Duodenal mucosa (tissue), 2 donors: ENCODE data around the gene STAT1.
A peak's percentile ranks its signal among the peaks of the same experiment; 100 is the strongest.

Source experiments
- H3K27ac ChIP-seq: one replicate; pipeline ENCODE4 v1.7.0; 2013; ENCODE audit warnings: low read depth, low read length
- H3K27me3 ChIP-seq, 2 donors: one replicate each; pipeline ENCODE4 v1.7.0; 2013; ENCODE audit warnings: low read length in 2 of 2, control low read depth in 1 of 2; ENCODE audit not compliant: insufficient read depth in 2 of 2, control insufficient read depth in 1 of 2
- H3K36me3 ChIP-seq, 2 donors: one replicate each; pipeline ENCODE4 v1.7.0; 2013; ENCODE audit warnings: low read length in 2 of 2, control low read depth in 1 of 2; ENCODE audit not compliant: insufficient read depth in 2 of 2, control insufficient read depth in 1 of 2
- H3K4me1 ChIP-seq, 2 donors: one replicate each; pipeline ENCODE4 v1.7.0; 2013; ENCODE audit warnings: low read length in 2 of 2, control low read depth in 1 of 2; ENCODE audit not compliant: insufficient read depth in 2 of 2, control insufficient read depth in 1 of 2
- H3K4me3 ChIP-seq, 2 donors: one replicate each; pipeline ENCODE4 v1.7.0; 2013; ENCODE audit warnings: low read length in 2 of 2, low read depth in 1 of 2
- H3K9ac ChIP-seq, 2 donors: one replicate each; pipeline ENCODE4 v1.7.0; 2013; ENCODE audit warnings: low read length in 2 of 2, low read depth in 1 of 2
- H3K9me3 ChIP-seq, 2 donors: one replicate each; pipeline ENCODE4 v1.7.0; 2013; ENCODE audit warnings: low read length in 2 of 2, control low read depth in 1 of 2; ENCODE audit not compliant: control insufficient read depth in 1 of 2

Gene STAT1

DNA sequence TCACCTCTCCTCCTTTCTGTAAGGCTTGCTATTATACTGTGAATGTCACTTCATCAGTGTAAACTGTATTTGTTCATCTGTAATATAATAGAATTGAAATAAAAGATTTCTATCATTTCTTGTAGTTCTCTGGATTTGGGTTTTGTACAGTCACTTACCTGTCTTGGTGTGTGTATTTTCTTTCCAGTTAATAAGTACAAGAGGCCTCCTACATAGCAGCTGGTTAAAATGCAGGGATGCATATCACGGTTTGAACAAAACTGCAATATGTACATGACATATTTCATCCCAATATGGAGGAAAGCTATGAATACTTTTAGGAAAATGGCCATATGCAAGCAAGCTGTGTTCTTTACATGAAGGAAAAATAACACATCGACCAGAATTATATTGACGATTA lies 5.4 kb upstream of the STAT1 start:
- Histone ChIP-seq H3K4me1 (peaks cover 17 to 35% of the 10 kb centered on the region in 2 donors), H3K9me3 (no peaks in the 10 kb centered on the region), H3K27me3 (no peaks in the 10 kb centered on the region), H3K36me3 (no peaks in the 10 kb centered on the region), H3K4me3 (no peak overlapping the region), H3K9ac (no peak overlapping the region), H3K27ac (no peak overlapping the region)

DNA sequence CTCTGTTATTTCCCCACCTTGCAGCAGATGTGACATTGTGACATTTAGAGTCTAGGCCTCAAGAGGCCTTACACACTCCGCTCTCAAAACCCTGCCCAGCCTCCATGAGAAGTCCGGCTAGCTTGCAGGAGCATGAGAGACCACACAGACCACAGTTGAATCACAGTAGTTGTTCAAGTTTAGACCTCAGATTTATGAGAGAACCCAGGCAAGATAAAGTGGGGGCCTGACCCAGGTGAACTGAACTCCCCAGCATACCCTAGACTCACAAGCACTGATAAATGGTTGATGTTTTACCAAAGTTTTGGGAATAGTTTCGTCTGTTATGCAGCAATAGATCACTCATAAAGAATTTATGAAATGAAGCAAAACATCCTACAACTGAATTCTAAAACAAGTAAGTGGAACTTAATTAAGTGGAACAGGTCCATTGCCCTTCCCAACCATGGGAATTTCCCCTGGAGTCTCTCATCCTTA lies 4.7 kb upstream of the STAT1 start:
- Histone ChIP-seq H3K9ac (no peak overlapping the region), H3K4me1 (peaks cover 18 to 36% of the 10 kb centered on the region in 2 donors), H3K27ac (no peak overlapping the region), H3K36me3 (no peaks in the 10 kb centered on the region), H3K9me3 (no peaks in the 10 kb centered on the region), H3K27me3 (no peaks in the 10 kb centered on the region), H3K4me3 (peak overlapping the region in 1 of 2 donors; percentile 53)

DNA sequence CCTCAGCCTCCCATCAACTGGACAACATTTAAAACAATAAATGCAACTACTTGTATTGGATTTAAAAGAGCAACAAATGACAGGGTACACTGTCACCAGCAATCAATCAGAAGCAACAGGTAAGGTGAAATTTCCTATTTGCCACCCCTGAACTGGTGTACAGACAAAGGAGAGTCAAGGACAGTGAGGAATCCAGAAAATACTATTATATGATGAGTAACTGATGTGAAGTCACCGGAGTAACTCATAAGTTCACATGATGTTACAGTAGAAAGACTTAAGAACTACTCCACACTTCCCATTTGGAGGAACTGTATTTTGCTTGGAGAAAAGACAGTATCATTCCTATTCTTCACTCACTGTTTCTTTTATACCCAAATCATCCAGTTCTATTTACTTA lies 4.1 kb upstream of the STAT1 start:
- Histone ChIP-seq H3K9me3 (no peaks in the 10 kb centered on the region), H3K27ac (no peak overlapping the region), H3K36me3 (no peaks in the 10 kb centered on the region), H3K27me3 (no peaks in the 10 kb centered on the region), H3K4me1 (peaks cover 18 to 33% of the 10 kb centered on the region in 2 donors), H3K9ac (no peak overlapping the region), H3K4me3 (peak overlapping the region in 1 of 2 donors; percentile 53)

DNA sequence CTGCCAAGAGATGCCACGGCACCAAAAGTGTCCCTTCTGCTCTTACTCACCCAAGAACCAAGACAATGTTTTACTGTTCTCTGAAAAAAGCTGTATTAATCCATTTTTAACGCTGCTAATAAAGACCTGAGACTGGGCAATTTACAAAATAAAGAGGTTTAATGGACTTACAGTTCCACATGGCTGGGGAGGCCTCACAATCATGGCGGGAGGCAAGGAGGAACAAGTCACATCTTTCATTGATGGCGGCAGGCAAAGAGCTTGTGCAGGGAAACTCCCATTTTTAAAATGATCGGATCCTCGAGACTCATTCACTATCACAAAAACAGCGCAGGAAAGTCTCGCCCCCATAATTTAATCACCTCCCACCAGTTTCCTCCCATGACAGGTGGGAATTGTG lies 1.9 kb upstream of the STAT1 start:
- no peaks in the 10 kb centered on the region for H3K27me3 ChIP-seq
- no peak overlapping the region for H3K9ac ChIP-seq
- peaks cover 24 to 25% of the 10 kb centered on the region in 2 donors for H3K4me1 ChIP-seq
- peaks cover 5 to 7% of the 10 kb centered on the region in 2 donors for H3K36me3 ChIP-seq
- no peaks in the 10 kb centered on the region for H3K9me3 ChIP-seq
- H3K4me3 ChIP-seq = no peak overlapping the region
- no peak overlapping the region for H3K27ac ChIP-seq

DNA sequence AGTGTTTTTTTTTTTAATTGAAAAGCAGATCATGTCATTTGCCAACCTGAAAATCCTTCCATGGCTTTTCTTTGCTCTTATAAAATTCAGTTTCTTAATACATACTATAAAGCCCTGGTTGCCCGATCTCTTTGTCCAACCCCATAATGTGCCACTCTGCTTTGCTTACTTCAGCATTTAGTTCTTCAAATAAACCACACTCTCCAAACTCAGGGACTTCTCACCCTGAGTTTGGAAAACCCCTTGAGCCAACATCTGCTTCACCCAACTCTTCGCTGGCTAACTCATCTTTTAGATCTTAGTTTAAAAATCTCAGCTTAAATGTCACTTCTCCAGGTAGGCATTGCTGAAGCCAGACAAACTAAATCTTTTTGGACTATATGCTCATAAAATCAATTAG lies 1.3 kb upstream of the STAT1 start:
- H3K27ac ChIP-seq = no peak overlapping the region
- H3K4me3 ChIP-seq = no peak overlapping the region
- H3K27me3 ChIP-seq = no peaks in the 10 kb centered on the region
- H3K9me3 ChIP-seq = no peaks in the 10 kb centered on the region
- peaks cover 7 to 8% of the 10 kb centered on the region in 2 donors for H3K36me3 ChIP-seq
- peaks cover 24 to 26% of the 10 kb centered on the region in 2 donors for H3K4me1 ChIP-seq
- no peak overlapping the region for H3K9ac ChIP-seq

DNA sequence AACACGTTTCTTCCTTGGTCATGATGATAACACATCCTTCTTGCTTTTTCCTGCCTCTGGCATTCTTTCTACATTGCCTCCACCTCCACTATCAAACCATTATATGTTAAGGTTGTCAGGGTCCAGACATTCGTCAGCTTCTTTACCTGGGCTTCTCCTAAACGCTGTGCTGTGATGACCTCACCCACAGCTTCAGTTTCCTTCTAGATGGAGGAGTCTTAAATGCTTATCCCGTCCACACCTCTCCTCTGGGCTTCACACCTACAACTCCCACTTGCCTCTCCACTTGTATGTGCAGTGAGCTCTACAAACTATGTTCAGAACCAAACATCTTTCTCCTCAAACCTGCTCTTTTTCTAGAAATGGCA lies 666 bp upstream of the STAT1 start:
- peak overlapping the region; percentile 58 to 74 for H3K9ac ChIP-seq
- no peaks in the 10 kb centered on the region for H3K9me3 ChIP-seq
- peaks cover 23 to 26% of the 10 kb centered on the region in 2 donors for H3K4me1 ChIP-seq
- peaks cover 10 to 13% of the 10 kb centered on the region in 2 donors for H3K36me3 ChIP-seq
- peak overlapping the region; percentile 86 for H3K27ac ChIP-seq
- no peaks in the 10 kb centered on the region for H3K27me3 ChIP-seq
- H3K4me3 ChIP-seq = peak overlapping the region; percentile 91 to 99

DNA sequence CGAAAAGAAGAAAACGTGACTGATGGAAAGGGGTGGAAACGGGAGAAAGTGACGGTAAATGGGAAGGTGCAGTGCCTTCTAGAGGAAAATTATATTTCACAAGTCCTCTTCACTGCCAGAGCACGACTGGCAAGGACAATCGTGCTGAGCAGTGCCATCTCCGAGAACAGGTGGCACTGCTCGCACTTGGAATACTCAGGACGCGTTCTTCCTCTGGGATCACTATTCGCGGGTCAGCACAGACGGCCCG lies 364 bp downstream of the STAT1 start:
- H3K36me3 ChIP-seq = peaks cover 15 to 23% of the 10 kb centered on the region in 2 donors
- peak overlapping the region; percentile 83 to 99 for H3K9ac ChIP-seq
- H3K4me1 ChIP-seq = peaks cover 23% of the 10 kb centered on the region in 2 donors
- H3K27me3 ChIP-seq = no peaks in the 10 kb centered on the region
- H3K9me3 ChIP-seq = no peaks in the 10 kb centered on the region
- H3K4me3 ChIP-seq = peak overlapping the region; percentile 91 to 99
- H3K27ac ChIP-seq = peak overlapping the region; percentile 86

DNA sequence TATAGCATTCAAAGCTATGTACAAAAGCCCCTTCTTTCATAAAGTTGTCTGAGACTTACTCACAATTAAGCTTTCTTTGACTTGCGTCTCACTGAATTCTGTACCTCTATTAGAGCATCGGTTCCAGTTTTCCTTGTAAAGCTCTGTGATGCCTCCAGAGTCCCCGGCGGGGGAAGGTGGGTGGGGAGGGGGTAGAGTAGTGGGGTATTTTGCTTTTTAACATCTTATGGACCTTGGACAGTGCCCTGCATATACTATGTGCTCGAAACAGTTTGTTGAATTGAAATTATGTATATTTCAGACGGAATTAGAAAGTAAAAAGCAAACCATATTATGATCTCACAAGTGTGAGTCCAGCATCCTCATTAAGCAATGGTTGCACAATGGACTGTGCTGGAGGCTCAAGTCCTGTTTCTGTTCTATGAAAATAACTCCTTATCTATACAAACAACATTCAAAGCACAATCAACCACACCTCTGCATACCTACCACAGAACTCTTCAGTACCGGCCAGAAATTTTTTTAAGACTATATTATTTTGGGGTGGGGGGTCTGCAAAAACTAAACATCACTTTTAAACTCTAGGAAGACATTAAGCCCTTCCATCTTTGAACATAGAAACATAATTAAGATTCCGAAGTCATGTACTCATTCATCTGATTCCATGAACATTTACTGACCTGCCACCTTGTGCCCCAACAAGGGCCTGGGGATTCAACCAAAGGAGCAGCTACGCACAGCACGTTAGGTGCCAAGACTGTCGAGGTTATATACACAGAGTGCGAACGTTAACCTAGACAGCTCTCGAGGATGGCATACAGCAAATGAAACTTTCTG lies 908 bp downstream of the STAT1 start:
- Histone ChIP-seq H3K9me3 (no peaks in the 10 kb centered on the region), H3K27me3 (no peaks in the 10 kb centered on the region), H3K4me1 (peaks cover 20 to 23% of the 10 kb centered on the region in 2 donors), H3K36me3 (peaks cover 20 to 29% of the 10 kb centered on the region in 2 donors), H3K4me3 (peak overlapping the region; percentile 91 to 99), H3K9ac (peak overlapping the region; percentile 83 to 99), H3K27ac (peak overlapping the region; percentile 86)

DNA sequence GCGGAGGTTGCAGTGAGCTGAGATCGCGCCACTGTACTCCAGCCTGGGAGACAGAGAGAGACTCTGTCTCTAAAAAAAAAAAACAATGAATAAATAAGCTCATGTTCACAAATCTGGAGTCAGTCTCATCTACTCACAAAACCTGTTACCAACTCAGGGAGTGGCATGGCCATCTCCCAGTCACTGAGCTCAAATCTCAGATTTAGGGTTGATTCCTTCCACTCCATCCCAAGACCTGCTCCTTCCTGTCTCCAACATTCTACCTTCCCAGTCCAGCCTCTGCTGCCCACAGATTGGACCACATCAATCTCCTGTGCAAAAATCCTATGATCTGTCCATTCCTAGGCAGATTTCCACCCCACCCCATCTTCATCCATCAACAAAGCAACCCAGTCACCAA lies 1.6 kb downstream of the STAT1 start:
- Histone ChIP-seq H3K4me3 (peak overlapping the region; percentile 91 to 99), H3K9ac (peak overlapping the region in 1 of 2 donors; percentile 83), H3K27ac (no peak overlapping the region), H3K4me1 (peaks cover 20 to 23% of the 10 kb centered on the region in 2 donors), H3K9me3 (no peaks in the 10 kb centered on the region), H3K36me3 (peaks cover 25 to 33% of the 10 kb centered on the region in 2 donors), H3K27me3 (no peaks in the 10 kb centered on the region)

DNA sequence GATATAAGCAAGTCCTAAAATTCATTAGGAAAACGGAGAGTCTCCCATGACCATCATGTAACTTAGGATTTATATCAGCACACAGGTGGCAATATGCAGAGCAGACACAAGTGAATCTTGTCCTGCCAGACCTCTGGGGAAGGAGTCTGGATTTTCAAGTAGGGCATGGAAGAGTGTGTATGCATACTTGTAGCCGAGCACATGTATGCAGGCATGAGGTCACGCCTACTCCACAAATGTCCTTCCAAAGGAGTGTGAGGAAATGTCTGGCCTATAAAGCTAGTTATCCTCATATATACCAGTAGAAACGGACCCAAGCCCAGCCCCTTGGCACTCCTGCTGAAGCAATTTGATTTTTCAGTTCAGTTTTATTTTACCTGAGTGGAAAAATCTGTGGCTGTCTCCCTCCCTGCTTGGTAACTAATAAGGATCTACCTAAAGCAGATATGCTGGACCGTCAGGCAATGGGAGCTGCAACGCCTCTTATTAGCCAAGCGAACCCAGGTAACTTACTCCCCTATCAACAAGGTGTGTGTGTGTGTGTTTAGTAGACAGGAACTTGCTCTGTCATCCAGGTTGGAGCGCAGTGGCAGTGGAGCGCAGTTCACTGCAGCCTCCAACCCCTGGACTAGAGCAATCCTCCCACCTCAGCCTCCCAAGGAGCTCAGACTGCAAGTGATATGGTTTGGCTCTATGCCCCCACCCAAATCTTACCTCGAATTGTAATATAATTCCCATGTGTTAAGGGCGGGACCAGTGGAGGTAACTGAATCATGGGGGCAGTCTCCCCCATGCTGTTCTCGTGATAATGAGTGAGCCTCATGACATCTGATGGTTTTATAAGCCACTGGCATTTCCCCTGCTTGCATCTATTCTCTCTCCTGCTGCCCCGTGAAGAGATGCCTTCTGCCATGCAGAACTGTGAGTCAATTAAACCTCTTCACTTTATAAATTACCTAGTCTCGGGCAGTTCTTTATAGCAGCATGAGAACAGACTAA lies 2.8 kb downstream of the STAT1 start:
- H3K9ac ChIP-seq = no peak overlapping the region
- no peaks in the 10 kb centered on the region for H3K27me3 ChIP-seq
- H3K4me3 ChIP-seq = peak overlapping the region in 1 of 2 donors; percentile 18
- peaks cover 20 to 23% of the 10 kb centered on the region in 2 donors for H3K4me1 ChIP-seq
- no peaks in the 10 kb centered on the region for H3K9me3 ChIP-seq
- H3K27ac ChIP-seq = no peak overlapping the region
- H3K36me3 ChIP-seq = peaks cover 37 to 45% of the 10 kb centered on the region in 2 donors
